Umbilical cord (tissue), 2 donors: ENCODE data around the gene ZEB2. TPM values are rescaled to one million over a fixed set of nuclear protein-coding genes. Genes with fewer than 3 reads are reported as not detected.
A peak's percentile ranks its signal among the peaks of the same experiment; 100 is the strongest.

Source experiments
- DNase-seq: peaks from one replicate; pipeline ENCODE4 v3.0.0-alpha.2; 2015; ENCODE audit warnings: low spot score
- total RNA-seq: library from RNA; depleted of rRNA; stranded (reverse); fragments of >200 nt; gene quantifications from one replicate; pipeline ENCODE4 v1.2.3, GENCODE V29; 2014; ENCODE audit warnings: low replicate concordance; ENCODE audit not compliant: insufficient read depth

Gene ZEB2
- total RNA-seq, 1 donor from 2014 or later = 136 TPM

DNA sequence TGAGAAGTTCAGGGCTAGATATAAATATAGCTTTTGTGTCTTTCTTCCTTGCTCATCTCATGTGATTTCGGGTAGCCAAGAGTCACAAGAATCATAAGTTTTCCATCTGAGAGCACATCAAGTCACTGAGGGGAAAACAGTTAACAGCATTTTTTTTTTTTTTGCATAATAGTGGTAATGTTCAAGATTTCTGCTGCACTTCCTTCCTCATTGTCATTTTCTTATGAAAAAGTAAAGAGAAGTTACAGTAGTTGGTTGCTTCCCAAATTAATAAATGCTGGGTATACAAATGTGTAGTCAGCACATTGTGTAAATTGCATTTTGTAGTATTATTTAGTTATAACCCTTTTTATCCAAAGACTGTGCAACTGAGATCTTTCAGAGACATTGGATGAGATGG, 93.6 kb downstream of the ZEB2 start:
- no peak for DNase-seq

DNA sequence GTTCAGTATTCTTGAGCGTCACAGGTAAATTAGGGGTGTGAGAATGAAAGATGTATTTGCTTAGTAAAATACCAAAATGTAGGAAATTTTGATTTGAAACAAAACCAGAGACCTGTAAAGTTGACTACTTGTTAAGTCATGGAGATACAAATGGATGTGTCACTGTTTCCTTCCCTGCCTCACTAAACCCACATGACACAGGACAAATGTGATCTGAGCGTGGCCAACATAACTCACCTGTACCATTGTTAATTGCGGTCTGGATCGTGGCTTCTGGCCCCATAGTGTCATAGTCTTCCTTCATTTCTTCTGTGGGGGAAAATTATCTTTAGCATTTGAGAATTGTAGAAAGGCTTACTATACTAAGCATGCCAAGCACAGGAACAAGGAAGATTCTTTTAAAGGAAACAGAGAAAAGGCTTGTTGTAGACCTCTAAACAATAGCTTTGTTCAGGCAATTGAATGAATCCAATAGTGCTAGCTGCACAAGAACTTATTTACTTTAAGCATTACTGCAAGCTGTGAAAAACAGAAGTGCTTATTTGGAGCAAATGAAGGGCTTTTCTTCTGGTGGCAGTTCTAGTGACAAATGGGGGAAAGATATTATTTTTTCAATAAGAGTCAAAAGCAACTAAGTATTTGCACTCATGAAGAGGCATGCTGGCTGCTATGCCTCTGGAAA, 95.2 kb downstream of the ZEB2 start:
- DNase-seq = no peak

DNA sequence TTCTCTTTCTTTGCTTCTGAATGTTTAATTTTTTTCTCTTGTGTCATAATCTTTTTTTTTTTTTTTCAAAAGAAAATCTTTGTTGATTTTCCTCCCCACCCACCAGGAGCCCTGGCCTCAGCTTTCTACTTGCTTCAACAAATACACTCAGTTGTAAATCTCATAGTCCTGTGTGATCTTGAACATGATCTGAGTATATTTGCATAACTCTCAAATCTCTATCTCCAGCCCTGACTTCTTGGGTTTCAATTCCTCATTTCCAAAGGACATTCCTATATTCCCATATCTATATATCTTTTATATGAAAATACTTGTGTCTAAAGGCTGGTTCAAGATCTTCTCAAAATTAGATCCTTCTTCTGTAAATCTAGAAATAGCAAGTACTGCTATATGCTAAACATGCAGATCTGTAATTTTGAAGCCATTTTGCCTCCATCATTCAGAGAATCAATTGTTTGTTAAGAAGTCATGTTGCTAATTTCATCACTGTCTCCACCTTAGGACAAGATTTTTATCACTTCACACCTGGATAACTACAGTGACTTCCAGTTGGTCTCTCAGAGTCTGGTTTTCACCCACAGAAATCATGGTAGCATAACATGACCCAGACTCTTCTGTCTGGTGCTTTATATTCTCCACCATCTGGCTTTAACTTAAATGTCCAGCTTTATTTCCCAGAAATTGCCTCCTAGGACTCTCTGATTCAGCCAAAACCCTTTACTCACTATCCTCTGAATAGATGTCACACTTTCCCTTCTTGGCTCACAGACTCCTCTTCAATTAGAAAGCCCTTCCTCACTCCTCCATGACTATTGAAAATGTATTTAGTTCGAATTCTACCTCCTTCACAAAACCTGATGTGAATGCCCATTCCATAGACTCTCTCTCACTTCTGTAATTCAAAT, 98.1 kb downstream of the ZEB2 start:
- DNase-seq = no peak

DNA sequence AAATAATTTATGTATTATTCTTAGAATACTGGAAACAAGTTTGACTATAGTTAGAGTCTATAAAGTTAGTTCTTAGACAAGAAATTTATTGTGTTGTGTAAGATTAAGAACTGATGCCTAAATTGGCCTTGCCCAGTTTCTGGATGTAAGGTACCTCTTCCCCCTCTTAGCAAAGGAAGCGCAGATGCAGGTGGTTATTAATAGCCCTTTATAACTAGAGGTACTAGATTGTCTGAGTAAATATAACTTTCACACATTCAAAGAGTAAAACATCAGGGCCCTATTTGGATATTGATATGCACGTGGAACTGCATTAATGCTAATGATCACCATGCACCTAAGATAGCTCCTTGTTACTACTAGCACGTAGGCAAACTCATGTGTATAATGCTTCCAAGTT, 100.7 kb downstream of the ZEB2 start:
- DNase-seq = no peak

DNA sequence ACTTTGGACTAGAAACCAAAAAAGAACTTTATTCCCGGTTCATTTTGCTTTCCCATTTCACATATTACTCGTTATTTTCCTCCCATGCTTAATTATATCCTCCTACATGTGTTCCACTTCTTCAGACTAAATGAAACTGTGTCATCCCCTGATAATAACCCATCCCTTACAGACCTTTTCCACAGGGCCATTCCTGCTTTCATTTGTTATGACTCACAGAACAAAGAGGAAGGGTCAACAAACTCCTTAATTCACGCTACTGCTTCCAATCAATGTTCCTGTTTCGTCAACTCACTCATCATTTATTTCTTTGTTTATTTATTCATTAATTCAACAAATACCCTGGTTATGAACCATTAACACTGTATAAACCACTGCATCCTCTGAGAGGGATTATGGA, 104.5 kb downstream of the ZEB2 start:
- no peak for DNase-seq

DNA sequence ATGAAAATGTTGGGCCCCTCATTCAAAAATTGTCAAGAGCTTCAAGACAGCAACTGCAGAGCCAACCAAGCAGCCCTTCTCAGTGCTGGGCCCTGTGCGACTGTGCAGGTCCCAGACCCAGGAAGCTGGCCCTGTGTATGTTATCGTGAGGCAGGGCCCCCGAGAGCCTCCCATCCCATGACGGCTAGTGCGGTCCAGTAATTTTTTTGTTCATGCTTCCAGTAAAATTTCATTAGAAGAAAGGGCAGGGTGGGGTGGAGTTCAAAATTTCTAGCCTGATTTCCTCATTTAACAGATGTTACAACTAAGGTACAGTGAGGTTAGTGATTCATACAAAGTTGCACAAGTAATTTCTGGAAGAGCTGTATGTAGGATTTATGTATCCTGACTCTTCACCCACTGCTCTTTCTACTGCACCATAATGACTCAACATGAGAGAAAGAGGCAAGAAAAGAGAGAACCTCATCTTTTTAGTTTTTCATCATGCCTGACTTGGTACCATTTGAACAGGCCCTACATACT, 105.5 kb downstream of the ZEB2 start:
- peak; percentile 52 for DNase-seq

DNA sequence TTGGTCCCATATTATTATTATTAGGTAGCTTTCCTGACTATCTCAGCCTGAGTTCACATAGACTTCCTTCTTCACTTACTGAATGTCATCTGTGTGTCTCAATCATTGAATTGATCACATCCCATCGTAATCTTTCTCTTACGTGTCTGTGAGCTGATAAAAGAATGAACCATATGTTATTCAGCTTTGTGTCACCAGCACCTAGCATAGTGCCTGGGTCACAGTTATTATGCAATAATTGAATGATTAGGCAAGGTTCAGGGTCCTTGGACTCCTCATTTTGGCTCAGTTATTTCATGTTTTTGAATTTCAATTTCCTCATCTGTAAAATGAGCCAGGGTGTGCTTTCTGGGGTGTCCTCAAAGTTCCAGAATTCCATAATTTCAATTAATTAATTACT, 107.2 kb downstream of the ZEB2 start:
- DNase-seq = no peak

DNA sequence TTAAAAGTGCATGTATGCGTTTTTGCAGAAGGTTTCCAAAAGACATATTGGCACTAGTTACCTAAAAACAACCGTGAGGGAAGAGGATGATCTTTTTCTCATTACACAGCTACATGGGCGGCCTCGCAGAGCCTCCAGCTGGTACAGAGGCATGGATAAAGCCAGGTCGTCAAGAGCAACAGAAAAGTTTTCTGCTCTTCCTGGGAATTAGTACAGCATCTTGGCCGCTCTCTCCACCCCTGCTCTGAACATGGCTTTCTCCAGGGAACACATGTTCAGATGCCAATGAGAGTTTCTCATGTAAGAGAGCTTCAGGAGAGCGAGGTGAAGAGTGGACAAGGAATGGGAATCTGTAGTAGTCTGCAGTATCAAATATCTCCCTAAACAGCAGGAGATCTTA, 108.4 kb downstream of the ZEB2 start:
- no peak for DNase-seq

DNA sequence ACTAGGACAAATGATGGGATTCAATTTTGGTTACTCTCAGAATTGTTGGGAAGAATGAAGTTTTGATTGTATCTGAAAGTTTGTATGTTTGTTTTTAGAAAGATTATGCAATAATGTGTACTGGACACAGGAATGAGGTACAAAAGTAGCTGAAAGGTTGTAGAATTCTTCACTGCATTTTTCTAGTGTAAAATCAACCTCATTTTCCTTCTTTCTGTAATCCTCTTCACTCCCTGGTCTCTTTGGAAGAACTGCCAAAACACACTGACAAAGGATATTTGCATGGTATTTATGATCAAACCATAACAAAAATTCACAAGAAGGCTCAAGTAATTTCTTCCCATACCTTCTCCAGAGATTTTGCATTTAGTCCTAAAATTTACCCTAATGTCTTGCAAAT, 110.7 kb downstream of the ZEB2 start:
- DNase-seq = no peak

DNA sequence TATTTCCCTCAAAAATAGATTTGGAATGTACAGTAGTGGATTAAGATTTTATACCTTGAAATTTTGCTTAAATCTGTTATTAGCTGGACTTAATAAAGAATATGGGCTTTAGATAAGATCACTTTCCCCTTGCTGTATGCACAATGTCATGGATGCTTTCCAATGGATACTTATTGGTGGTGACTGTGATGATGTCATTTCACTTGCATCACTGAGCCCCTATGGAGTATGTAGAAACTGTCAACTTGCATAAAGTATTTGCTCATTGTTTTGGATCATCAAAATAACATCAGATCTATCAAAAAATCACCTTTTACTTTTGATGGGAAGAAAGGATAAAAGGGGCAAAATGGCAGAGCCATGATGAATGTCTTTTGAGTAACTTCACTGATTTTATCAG, 112.7 kb downstream of the ZEB2 start:
- no peak for DNase-seq

DNA sequence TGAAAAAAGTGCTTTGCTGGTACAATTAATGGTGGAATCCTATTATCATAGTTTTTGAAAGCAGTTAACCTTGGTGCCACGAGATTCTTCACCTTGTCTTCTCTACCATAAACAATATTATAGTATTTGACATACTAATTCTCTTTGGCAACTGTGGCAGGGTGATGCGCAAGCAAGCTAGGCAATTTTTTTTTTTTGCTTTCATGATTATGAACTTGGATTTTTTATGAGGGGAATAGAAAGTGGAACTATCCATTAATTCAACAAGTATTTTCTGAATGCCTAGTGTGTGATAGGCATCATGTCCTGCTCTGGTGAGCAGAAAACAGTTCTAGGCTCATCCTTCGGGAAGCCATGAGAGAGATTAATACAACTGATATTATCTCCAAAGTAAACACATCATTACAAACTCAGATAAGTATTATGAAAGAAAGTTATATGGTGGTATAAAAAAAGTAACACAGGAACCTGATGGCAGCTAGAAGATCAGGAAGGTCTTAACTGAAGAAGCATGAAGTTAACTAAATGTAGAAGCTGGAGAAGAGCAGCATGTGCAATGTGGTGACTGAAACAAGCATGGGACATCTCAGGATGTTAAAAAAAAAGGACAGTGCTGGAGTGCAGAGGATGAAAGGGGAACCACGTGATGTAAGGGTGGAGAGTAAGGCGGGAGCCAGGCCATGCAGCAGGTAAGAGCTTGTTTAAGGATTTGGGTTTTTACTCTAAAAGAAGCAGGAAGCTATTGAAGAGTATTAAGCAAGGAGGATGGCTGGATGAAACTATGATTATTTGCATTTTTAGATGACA, 113.7 kb downstream of the ZEB2 start:
- no peak for DNase-seq

DNA sequence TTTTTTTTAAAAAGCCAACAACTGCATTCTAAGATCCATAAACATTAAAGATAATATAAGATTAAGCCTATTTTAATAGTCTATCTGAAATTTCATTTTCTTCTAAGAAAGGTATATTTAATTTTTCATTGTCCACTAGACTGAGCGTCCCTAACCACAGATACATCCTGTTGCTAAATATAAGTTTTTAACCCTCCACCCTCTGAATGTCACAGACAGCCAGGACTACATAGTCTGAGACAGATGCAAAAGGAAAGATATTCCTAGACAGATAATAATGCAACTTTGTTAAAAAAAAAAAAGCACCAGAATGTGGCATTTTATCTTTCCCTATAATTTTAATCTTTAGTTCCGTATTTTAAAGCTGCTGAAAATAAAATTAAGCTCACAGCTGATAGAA, 114.6 kb downstream of the ZEB2 start:
- no peak for DNase-seq

DNA sequence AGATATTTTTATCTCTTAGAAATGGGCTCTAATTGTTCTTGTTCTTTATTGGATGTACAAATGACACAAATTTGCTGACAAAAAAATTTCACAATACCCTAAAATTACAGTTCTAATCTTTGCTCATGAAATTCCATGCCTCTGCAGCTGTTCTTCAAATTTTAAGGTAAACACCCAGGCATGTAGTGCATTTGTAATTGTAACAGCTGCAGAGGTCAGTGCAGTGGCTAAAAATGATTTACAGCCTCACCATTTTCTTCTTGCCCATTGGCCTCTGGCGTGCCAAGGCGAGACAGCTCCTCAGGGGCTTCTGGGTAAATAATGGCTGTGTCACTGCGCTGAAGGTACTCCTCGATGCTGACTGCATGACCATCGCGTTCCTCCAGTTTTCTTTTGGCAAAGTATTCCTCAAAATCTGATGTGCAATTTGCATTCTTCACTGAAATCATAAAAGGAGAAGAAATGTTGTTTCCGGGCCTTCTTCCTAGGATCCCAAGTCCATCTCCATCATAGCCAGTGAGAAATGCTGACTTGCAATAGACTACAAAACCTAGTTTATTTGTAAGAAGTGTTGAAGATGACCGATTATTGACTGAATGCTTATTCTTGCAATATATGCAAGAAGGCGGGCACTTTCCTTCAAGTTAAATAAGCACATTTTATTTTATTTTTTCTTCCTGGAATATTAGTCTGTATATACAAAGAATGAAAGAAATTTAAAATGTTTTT, 115.2 kb downstream of the ZEB2 start:
- DNase-seq = no peak

DNA sequence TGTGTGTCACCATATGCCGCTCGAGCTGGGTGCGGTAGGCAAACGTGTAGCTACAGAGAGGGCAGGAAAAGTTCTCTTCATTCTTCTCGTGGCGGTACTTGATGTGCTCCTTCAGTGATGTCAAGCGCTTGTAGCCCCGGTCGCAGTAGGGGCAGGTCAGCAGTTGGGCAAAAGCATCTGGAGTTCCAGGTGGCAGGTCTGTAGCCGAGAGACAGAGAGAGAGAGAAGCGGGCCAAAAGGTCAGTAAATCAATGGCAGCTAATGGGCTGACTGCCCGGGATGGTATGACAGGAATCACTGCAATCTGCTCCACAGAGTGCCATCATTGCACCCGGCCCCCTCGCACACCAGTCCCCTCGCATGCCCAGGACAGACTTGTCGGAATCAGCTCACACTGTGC, 116.0 kb downstream of the ZEB2 start:
- no peak for DNase-seq

DNA sequence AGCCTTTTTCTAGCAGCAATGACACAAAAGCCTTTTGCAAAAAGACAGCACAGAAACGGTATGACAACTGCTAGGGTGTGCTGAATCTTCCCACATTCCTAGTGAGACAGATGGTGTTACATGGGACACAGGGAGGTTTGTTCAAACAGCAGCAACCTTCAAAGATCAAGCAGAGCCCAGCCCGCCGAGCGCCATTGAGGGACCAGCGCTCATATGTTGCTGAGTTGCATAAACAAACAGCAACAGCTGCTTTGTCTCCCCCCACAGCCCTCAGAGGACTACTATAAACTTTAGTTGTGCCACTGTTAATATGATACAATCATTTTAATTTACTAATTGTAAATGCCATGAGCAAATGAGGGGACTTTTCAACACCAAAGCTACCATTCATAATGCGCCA, 117.7 kb downstream of the ZEB2 start:
- DNase-seq = no peak

DNA sequence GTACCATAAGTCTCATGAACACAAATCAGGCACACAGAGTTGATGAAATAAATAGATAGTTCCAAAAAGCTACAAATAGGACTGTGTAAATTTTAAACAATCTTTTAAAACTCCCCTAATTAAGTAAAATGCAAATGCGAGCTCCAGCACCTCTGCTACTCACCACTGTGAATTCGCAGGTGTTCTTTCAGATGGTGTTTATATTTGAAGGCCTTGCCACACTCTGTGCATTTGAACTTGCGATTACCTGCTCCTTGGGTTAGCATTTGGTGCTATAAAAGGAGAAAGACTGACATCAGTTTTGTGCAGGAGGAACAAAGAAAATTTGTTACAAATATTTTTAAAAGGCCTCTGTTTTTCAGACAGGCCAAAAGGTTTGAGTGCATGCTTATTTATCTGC, 118.9 kb downstream of the ZEB2 start:
- DNase-seq = no peak

DNA sequence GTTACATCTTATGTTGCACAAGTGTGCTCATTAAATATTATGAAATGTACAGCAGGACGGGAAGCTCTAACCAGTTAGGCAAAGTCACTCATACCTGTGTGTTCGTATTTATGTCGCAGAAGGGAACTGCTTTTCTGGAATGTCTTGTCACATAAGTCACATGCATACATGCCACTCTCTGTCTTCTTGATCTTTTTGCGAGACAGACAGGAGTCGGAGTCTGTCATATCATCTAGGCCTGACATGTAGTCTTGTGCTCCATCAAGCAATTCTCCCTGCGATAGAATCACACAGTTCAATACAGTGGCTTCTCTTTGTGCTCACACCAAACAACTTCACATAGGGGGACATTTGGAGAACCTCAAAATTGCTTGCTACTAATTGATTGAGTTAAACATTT, 123.6 kb downstream of the ZEB2 start:
- DNase-seq = no peak

DNA sequence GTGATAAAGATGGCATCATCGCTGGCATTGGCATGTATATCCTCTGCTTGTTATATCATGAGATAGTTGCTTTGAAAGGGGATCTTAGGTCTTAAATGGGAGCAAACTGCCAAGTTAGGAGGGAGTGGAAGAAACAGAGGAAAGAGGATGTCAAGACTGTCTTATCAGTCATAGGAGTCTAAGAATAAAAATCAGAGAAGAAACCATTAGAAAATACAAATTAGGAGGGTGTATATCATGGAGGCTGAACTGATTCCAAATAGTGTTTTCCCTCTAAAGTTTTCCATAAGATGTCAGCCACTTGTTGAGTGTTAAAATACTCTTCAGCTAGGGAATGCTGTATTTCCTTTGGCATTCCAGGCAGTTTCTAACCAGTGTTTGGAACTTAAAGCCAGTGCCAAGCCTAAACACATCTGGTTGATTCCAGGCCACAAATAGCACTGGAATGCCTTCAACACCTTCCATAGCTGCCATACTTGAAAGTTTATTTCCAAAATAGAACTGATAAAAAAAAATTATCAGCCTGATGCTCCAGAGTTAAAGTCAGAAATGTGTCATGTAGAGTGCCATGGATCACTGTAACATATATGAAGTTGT, 129.4 kb downstream of the ZEB2 start:
- DNase-seq = no peak

DNA sequence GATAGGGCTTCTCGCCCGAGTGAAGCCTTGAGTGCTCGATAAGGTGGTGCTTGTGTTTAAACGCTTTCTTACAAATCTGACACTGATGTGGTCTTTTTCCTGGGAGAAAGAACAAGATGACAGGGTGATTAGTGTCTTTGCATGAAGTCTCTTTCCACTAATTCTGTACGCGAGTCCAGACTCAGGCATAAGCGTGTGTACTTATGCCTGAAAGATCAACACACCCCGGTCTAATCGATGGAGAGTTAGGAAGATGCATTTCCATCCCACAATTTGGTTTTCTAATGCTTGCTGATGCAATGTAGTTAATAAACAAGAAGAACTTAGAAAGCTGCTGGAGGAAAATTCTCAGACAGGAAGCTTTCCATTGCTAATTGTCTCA, 130.0 kb downstream of the ZEB2 start:
- DNase-seq = no peak

DNA sequence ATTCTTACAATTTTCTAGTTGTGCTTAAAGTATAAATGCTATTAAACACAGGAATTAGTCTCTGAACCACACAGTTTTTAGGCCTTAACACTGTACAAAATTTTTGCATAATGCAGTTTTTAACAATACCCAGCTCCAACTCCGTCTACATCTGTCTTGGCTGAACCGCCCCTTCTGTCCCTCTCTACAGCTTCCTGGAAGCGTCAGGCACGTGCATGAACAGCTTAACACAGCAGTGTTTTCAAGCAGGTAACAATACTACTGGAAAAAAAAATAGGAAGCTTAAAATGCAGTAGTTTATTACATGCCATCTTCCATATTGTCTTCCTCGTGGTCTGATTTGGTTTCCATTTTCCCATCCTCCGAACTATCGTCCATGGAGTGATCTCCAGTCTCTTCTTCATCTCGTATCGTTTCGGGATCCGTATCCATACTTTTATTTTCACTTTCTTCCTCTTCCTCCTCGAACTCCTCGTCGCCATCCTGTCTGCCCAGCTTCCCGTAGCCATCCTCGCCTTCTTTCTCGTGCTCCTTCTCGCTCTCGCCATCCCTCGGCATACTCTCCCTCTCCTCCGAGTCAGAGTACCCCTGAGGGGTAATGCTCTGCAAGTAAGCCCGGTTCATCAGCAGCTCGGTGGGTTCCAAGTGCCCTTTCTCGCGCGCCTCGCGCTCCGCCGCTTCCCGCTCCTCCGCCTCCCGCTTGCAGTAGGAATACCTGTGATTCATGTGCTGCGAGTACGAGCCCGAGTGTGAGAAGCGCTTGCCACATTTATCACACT, 130.6 kb downstream of the ZEB2 start:
- DNase-seq = no peak
